AG04449 (cell line): ENCODE measurements around the gene GPR37.

Experiments
- CTCF ChIA-PET: fragments of 350-600 bp; formaldehyde crosslinking; extraction: SDS; loops from one replicate; lab custom pipeline; 2021; ENCODE audit warnings: antibody characterized with exemption; lab: Yijun Ruan, JAX
- POLR2A ChIA-PET: fragments of 400-600, 350-600 bp; formaldehyde crosslinking; extraction: SDS; loops from one replicate; lab custom pipeline; 2020; ENCODE audit warnings: antibody characterized with exemption, inconsistent platforms; lab: Yijun Ruan, JAX
- DNase-seq: peaks from one replicate; pipeline ENCODE4 v3.0.0-alpha.2; 2010; ENCODE audit warnings: low read depth, low spot score
- H3K4me3 ChIP-seq: 2 replicates; pipeline ENCODE4 v1.5.1; 2011; ENCODE audit warnings: low read depth, mild to moderate bottlenecking, control low read depth, low read length
- TF ChIP-seq, protein P1 (sequence below): IDR thresholded peaks from one replicate; pipeline ENCODE4 v1.5.1; 2011; ENCODE audit warnings: mild to moderate bottlenecking, moderate library complexity, low read length, control low read depth, inconsistent platforms; ENCODE audit not compliant: insufficient read depth; ENCODE audit errors: missing control alignments

Gene GPR37

DNA sequence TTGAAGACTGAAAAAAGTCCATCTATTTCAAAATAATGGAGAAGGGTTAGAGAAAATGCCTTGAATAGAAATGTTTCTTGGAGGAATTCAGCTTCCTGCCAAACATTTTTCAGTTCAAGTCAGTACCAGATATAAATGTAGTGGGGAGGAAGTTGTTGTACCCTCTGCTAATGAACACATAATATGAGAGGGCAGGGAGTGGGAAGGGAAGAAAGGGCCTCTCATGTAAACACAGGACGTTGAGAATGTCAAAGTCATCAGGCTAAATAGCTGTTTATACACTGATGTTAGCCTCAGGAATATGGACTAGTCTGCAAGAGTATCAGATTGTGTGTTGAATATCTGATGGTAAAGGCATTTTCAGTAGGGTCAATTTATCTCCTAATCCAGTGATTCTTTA is 37.0 kb downstream of the GPR37 start:
- no peak for DNase-seq
- ChIA-PET POLR2A (no interaction called here), CTCF (no interaction called here)
- H3K4me3 ChIP-seq, result no peak overlapping the region
- TF ChIP-seq, protein P1, sequence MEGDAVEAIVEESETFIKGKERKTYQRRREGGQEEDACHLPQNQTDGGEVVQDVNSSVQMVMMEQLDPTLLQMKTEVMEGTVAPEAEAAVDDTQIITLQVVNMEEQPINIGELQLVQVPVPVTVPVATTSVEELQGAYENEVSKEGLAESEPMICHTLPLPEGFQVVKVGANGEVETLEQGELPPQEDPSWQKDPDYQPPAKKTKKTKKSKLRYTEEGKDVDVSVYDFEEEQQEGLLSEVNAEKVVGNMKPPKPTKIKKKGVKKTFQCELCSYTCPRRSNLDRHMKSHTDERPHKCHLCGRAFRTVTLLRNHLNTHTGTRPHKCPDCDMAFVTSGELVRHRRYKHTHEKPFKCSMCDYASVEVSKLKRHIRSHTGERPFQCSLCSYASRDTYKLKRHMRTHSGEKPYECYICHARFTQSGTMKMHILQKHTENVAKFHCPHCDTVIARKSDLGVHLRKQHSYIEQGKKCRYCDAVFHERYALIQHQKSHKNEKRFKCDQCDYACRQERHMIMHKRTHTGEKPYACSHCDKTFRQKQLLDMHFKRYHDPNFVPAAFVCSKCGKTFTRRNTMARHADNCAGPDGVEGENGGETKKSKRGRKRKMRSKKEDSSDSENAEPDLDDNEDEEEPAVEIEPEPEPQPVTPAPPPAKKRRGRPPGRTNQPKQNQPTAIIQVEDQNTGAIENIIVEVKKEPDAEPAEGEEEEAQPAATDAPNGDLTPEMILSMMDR, result no peak

DNA sequence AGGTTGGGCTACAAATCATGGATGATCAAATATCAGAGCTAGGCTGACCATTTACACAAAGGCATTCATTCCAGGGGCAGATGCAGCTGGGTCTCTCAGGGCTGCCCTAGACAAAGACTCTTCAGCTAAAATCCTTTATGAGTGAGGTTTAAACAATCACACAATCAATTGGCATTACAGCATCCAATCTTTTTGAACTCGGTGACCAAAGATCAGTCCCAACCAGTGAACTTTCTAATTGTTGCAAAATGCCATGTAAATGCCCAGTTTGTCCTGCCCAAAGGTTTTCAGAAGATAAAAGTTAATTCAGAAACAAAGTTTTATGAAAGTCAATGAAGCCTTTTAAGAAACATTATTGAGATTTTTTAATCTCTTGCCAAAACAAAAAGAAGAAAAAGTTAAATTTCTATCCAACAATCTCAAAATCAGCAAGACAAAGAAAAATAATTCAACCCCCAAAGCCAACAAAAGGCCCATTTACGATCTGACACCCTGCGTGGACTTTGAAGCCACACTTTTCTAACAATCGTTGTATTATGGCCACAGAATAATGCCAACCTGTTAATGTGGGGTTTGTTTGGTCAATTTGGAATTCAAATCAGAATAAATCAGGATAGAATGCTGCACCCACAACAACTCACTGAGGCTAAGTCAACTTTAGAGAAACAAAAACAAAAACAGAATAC is 40.9 kb downstream of the GPR37 start:
- H3K4me3 ChIP-seq, result no peak overlapping the region
- ChIA-PET POLR2A (no interaction called here), CTCF (no interaction called here)
- no peak for DNase-seq
- TF ChIP-seq, protein P1, result no peak

DNA sequence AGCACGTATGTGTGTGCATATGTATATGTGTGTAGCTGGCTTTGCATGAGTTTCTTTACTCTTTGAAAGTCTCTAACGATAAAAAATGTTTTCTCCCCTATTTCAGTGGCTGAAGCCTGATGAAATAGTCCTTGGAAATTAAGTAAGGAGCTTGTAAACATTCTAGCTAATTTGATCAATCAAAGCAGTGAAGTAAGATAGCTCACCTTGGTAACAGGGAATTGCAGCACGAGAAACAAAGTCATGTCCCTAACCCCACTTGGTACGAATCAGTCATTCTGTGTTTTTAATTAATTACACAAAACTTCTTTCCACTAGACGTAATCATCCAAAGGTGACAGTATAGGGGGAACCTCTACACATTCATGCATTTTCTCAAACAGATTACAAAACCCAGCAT is 41.5 kb downstream of the GPR37 start:
- no peak overlapping the region for H3K4me3 ChIP-seq
- TF ChIP-seq, protein P1, result no peak
- ChIA-PET CTCF (no interaction called here), POLR2A (no interaction called here)
- DNase-seq, result no peak

DNA sequence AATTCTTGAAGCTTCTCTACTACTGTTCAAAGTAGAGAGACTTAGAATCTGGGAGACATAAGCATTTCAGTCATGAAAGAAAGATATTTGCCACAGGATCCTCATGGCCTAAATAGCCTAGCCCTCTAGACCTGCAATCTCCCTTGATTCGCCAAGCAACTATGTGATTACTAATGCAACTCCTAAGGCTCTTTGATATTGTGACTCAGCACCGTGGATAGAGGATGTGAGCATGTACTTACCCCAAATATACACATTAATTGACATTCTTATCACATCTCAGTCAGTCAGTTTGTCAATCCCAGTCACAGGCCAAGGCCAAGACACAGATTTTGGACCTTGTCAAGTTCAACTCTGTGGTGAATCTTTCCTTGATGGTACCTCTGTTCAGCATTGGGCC is 42.6 kb downstream of the GPR37 start:
- CTCF ChIA-PET, result no interaction called here
- H3K4me3 ChIP-seq, result no peak overlapping the region
- TF ChIP-seq, protein P1, result no peak
- POLR2A ChIA-PET, result no interaction called here
- no peak for DNase-seq

DNA sequence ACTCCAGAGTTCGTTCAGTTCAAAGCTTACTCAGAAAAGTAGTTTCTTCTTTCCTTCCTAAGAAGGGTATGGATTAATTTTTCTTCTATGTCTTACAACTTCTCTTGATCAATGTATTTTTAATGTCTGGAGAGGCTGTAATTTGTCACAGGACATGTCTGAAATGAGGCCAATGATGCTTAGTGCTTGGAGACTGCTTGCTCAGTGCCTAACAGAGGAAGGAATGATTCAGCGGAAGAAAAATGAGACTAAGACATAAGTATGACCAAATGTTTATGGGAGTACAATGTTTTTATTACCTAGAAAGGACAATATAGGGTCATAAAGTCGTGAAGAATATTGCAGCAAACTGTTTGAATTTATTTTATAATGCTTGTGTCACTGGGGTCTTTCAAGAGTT is 43.3 kb downstream of the GPR37 start:
- CTCF ChIA-PET, result no interaction called here

DNA sequence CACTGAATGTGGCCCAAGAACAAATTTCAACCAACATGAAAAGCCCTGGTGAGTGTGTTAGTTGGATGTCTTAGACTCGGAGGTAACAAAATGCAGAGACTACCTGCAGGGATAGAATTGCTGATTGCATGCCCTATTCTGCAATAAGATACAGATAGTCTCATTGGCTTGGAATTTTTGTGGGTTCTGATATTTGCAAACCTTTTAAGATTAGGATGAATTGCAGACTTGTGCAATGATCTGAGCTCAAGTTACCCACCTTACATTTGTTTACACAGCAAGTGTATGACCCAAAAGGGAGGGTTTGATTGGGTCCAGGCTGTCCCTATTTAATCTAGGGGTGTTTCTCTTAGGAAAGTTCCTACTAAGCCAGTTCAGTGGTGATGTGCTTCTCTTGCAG is 45.4 kb downstream of the GPR37 start:
- CTCF ChIA-PET, result no interaction called here
- DNase-seq, result no peak
- TF ChIP-seq, protein P1, result no peak
- POLR2A ChIA-PET, result no interaction called here
- no peak overlapping the region for H3K4me3 ChIP-seq

More for the DNA sequence above, 43.3 kb downstream of the GPR37 start:
- no peak overlapping the region for H3K4me3 ChIP-seq
- POLR2A ChIA-PET, result no interaction called here
- no peak for DNase-seq
- TF ChIP-seq, protein P1, result no peak
